K562 (cell line): Measurements from ENCODE around the gene TMPRSS6. TPM values are rescaled to one million over a fixed set of nuclear protein-coding genes. Genes with fewer than 3 reads are reported as not detected.

Source experiments
- ATAC-seq: fragments of 200-7000 bp; cut with Tn5 transposase; 3 replicates; pipeline ENCODE4 v1.9.1; 2020; ENCODE audit warnings: moderate library complexity
- BruUV-seq: library from RNA; stranded (reverse); fragments of 400-500 nt; replicated peaks from 2 replicates; lab custom pipeline; 2021; lab: Mats Ljungman, UMichigan
- CTCF ChIA-PET: fragments of 300-600 bp; formaldehyde crosslinking; extraction: SDS; loops from one replicate; lab custom pipeline; 2021; ENCODE audit warnings: low intra/inter-chr PET ratio; lab: Yijun Ruan, JAX
- POLR2A ChIA-PET: fragments of 300-600, 350-650 bp; sonication (Branson Sonifier 250); formaldehyde crosslinking; extraction: SDS; loops from one replicate; lab custom pipeline; 2021; ENCODE audit warnings: antibody characterized with exemption, inconsistent platforms; lab: Yijun Ruan, JAX
- DNase-seq, 4 experiments: peaks; one replicate each; pipeline versions ENCODE4 v3.0.0 to v3.0.0-alpha.2; 2011 to 2018; ENCODE audit warnings: low spot score in 3 of 4, mixed read lengths in 3 of 4; ENCODE audit errors: extremely low read depth in 1 of 4
- FAIRE-seq: peaks from 2 replicates; lab custom pipeline; 2011; peaks lifted over from hg19 to GRCh38; lab: Jason Lieb, UNC
- H2AFZ ChIP-seq: 2 replicates; pipeline ENCODE4 v1.6.0; 2011; ENCODE audit warnings: low read depth, low read length, control low read depth, inconsistent platforms
- H3K27ac ChIP-seq: fragments of 200-600 bp; 3 replicates; pipeline ENCODE4 v1.8.0; 2011; ENCODE audit warnings: low read depth, mild to moderate bottlenecking, control low read depth, inconsistent platforms, low read length, moderate library complexity, mixed read lengths; ENCODE audit errors: extremely low read depth
- H3K27me3 ChIP-seq, 2 experiments: fragments of 300-600 bp in 1 of 2; 2 replicates in 1 of 2; 3 replicates in 1 of 2; pipeline versions ENCODE4 v1.6.0 to v1.8.0; 2011; ENCODE audit warnings: inconsistent platforms in 2 of 2, low read length in 2 of 2, mild to moderate bottlenecking in 1 of 2, mixed read lengths in 1 of 2, moderate library complexity in 1 of 2; ENCODE audit not compliant: control insufficient read depth in 2 of 2, insufficient read depth in 2 of 2
- H3K36me3 ChIP-seq: fragments of 300-600 bp; 3 replicates; pipeline ENCODE4 v1.8.0; 2011; ENCODE audit warnings: mild to moderate bottlenecking, low read length, inconsistent platforms; ENCODE audit not compliant: control insufficient read depth, insufficient read depth
- H3K4me1 ChIP-seq, 2 experiments: fragments of 200-600 bp in 1 of 2; replicated peaks in 1 of 2; 2 replicates in 1 of 2; 3 replicates in 1 of 2; pipeline versions ENCODE4 v1.5.1 to v1.8.0; 2011; ENCODE audit warnings: inconsistent platforms in 2 of 2, low read length in 2 of 2, mild to moderate bottlenecking in 1 of 2, mixed read lengths in 1 of 2, moderate library complexity in 1 of 2; ENCODE audit not compliant: control insufficient read depth in 2 of 2, insufficient read depth in 2 of 2
- H3K4me2 ChIP-seq: 2 replicates; pipeline ENCODE4 v1.6.1; 2011; ENCODE audit warnings: low read length, control low read depth, inconsistent platforms, mixed read lengths; ENCODE audit not compliant: insufficient read depth
- H3K4me3 ChIP-seq: fragments of 200-600 bp; sonication (generic), shearing (Covaris generic); 2 replicates; pipeline ENCODE4 v1.5.1; 2016; ENCODE audit warnings: control low read depth, inconsistent platforms
- H3K79me2 ChIP-seq: fragments of 200-600 bp; 3 replicates; pipeline ENCODE4 v1.8.0; 2011; ENCODE audit warnings: low read length, inconsistent platforms; ENCODE audit not compliant: control insufficient read depth, insufficient read depth
- H3K9ac ChIP-seq, 2 experiments: 2 replicates each; pipeline versions ENCODE4 v1.6.0 to v1.6.1; 2011; ENCODE audit warnings: low read depth in 2 of 2, low read length in 2 of 2, control low read depth in 1 of 2, inconsistent platforms in 1 of 2, mild to moderate bottlenecking in 1 of 2, mixed read lengths in 1 of 2; ENCODE audit not compliant: insufficient read depth in 1 of 2
- H3K9me1 ChIP-seq: one replicate; pipeline ENCODE4 v1.6.0; 2011; ENCODE audit warnings: inconsistent platforms, mild to moderate bottlenecking, low read length, moderate library complexity; ENCODE audit not compliant: control insufficient read depth, insufficient read depth
- H3K9me3 ChIP-seq: replicated peaks from 2 replicates; pipeline ENCODE4 v1.5.1; 2011; ENCODE audit warnings: low read depth, low read length, inconsistent platforms; ENCODE audit not compliant: control insufficient read depth, insufficient read depth
- H4K20me1 ChIP-seq: replicated peaks from 2 replicates; pipeline ENCODE4 v1.6.1; 2011; ENCODE audit warnings: low read length, inconsistent platforms, mixed read lengths; ENCODE audit not compliant: control insufficient read depth, insufficient read depth
- ARNT ChIP-seq, 2 experiments: fragments of 450-650 bp; IDR thresholded peaks; 2 replicates each; pipeline ENCODE4 v1.6.1; 2016; ENCODE audit warnings: mild to moderate bottlenecking in 1 of 2
- CBX8 ChIP-seq: fragments of 200-600 bp; sonication (generic); IDR thresholded peaks from 2 replicates; pipeline ENCODE4 v1.6.1; 2012; ENCODE audit warnings: borderline replicate concordance, mixed run types, low read depth, mild to moderate bottlenecking, moderate library complexity, mixed read lengths, low read length, control low read depth, inconsistent platforms; ENCODE audit not compliant: poor library complexity, severe bottlenecking; ENCODE audit errors: extremely low read depth
- MBD1 ChIP-seq: fragments of 250-450 bp; sonication (Bioruptor Pico); IDR thresholded peaks from 2 replicates; pipeline ENCODE4 v1.8.0; 2022; ENCODE audit warnings: inconsistent platforms
- ZBTB11 ChIP-seq, 3 experiments: fragments of 200-800 bp in 1 of 3; fragments of 250-450 bp in 1 of 3; fragments of 450-650 bp in 1 of 3; sonication (Bioruptor Pico) in 1 of 3; sonication (Bioruptor generic) in 1 of 3; formaldehyde crosslinking in 1 of 3; IDR thresholded peaks; 2 replicates each; pipeline versions ENCODE4 v1.6.1 to v1.8.0; 2016 to 2022; ENCODE audit warnings: mild to moderate bottlenecking in 2 of 3, missing genetic modification characterization in 2 of 3, missing compliant biosample characterization in 1 of 3, moderate library complexity in 1 of 3
- ZNF324 ChIP-seq: fragments of 250-450 bp; sonication (Bioruptor Pico); IDR thresholded peaks from 2 replicates; pipeline ENCODE4 v1.4.0; 2020; ENCODE audit warnings: mild to moderate bottlenecking
- ZNF354B ChIP-seq: fragments of 250-450 bp; sonication (Bioruptor Pico); IDR thresholded peaks from 2 replicates; pipeline ENCODE4 v1.4.0; 2020
- ZNF41 ChIP-seq: fragments of 250-450 bp; sonication (Bioruptor Pico); conservative IDR thresholded peaks from 2 replicates; pipeline ENCODE4 v1.4.0; 2020; ENCODE audit warnings: mild to moderate bottlenecking
- WGBS: fragments of 100-300 bp; shearing (Covaris generic); methylation state at CpG from one replicate; pipeline ENCODE4 v1.1.6; 2016; ENCODE audit warnings: low coverage, mixed read lengths; ENCODE audit not compliant: insufficient coverage; ENCODE audit errors: missing lambda C conversion rate; 5-methylcytosine and 5-hydroxymethylcytosine counted together
- in situ Hi-C: fragments of 300-500 bp; cut with MboI; formaldehyde crosslinking; loops from 4 replicates; pipeline ENCODE4 v1.15.0; 2018; ENCODE audit warnings: inconsistent platforms, mixed read lengths
- intact Hi-C: fragments of 100-400 bp; cut with micrococcal nuclease; formaldehyde crosslinking; loops from 2 replicates; pipeline ENCODE4 v1.14.2; 2022
- polyA plus RNA-seq, 8 experiments: library from polyadenylated mRNA; depleted of rRNA in 4 of 8; stranded (reverse) in 5 of 8; unstranded in 3 of 8; fragments of >200 nt; fragmentation: Nextera tagmentation in 2 of 8; fragmentation: Illumina TruSeq in 1 of 8; extraction: Ambion mirVana in 2 of 8; extraction: Trizol in 1 of 8; gene quantifications; 2 replicates each; pipeline versions ENCODE4 v1.2.1 to v1.2.3, GENCODE V29; 2011 to 2014; ENCODE audit warnings: inconsistent platforms in 1 of 8, missing spikeins in 1 of 8
- total RNA-seq, 7 experiments: library from RNA; depleted of rRNA in 6 of 7; stranded (reverse); fragments of >200 nt in 6 of 7; fragmentation: Illumina TruSeq in 2 of 7; extraction: Trizol in 2 of 7; gene quantifications; 2 replicates each; pipeline versions ENCODE4 v1.2.1 to v1.2.3, GENCODE V29; 2011 to 2021; ENCODE audit warnings: low replicate concordance in 1 of 7

TMPRSS6 gene
- total and polyA plus RNA-seq, 9 of the 15 experiments (the other 6 are each of a cell fraction or from before 2014, with no cell fraction given), result 0.03 TPM; not detected in 8

GRCh38 chr22:37080838-37081237 is 28.7 kb downstream of the TMPRSS6 start:
- FAIRE-seq, result no peak
- Histone ChIP-seq H3K9ac (no peak overlapping the region), H3K9me1 (peaks cover 4% of the 10 kb centered on the region), H2AFZ (no peak overlapping the region), H3K4me1 (peaks cover 0 to 4% of the 10 kb centered on the region in 2 experiments; a peak in 1 of 5 replicates), H3K27me3 (peaks cover 0 to 52% of the 10 kb centered on the region in 2 experiments; a peak in 2 of 5 replicates), H3K27ac (no peak overlapping the region), H3K4me2 (no peak overlapping the region), H4K20me1 (0 out of 2 replicates have a peak, but pooled peaks cover 9% of the 10 kb centered on the region), H3K4me3 (no peak overlapping the region), H3K79me2 (no peaks in the 10 kb centered on the region), H3K9me3 (no peaks in the 10 kb centered on the region), H3K36me3 (no peaks in the 10 kb centered on the region)
- POLR2A ChIA-PET, result interaction anchor here (0.7 to 0.8 kb wide), 3 partner anchors 10 to 429 kb away, joined by 3 read pairs; partner anchors contain the start of gene TMPRSS6
- 5% methylated on average over 9 of the region's 12 CpGs for WGBS
- no TSS peak for BruUV-seq
- in situ Hi-C loops (no loop called here), intact Hi-C loops (no loop called here)
- no peak for DNase-seq
- ATAC-seq, result no peak
- CTCF ChIA-PET, result no interaction called here
- no peak for TF ChIP-seq CBX8
- no peak for TF ChIP-seq ARNT (IDR thresholded peaks at IDR 0.05)
- TF ChIP-seq ZNF354B (CRISPR knock-in tag), result no peak

- no TSS peak for BruUV-seq
- in situ Hi-C loops, result no loop called here
- H3K4me1 ChIP-seq, result peaks cover 0 to 4% of the 10 kb centered on the region in 2 experiments; a peak in 1 of 5 replicates
- CTCF ChIA-PET, result no interaction called here
- no peak overlapping the region for H3K27ac ChIP-seq
- ATAC-seq (no peak), FAIRE-seq (no peak), DNase-seq (no peak)
- H2AFZ ChIP-seq, result no peak overlapping the region
- WGBS, result 13% methylated on average over 6 of the region's 6 CpGs
- H3K27me3 ChIP-seq, result peaks cover 0 to 52% of the 10 kb centered on the region in 2 experiments; a peak in 2 of 5 replicates
- H3K4me2 ChIP-seq, result no peak overlapping the region
- H3K9me3 ChIP-seq, result no peaks in the 10 kb centered on the region
- 0 out of 2 replicates have a peak, but pooled peaks cover 9% of the 10 kb centered on the region for H4K20me1 ChIP-seq
- peaks cover 4% of the 10 kb centered on the region for H3K9me1 ChIP-seq
- no peak overlapping the region for H3K9ac ChIP-seq
- no peaks in the 10 kb centered on the region for H3K79me2 ChIP-seq
- no peak overlapping the region for H3K4me3 ChIP-seq
- no peaks in the 10 kb centered on the region for H3K36me3 ChIP-seq
- intact Hi-C loops, result no loop called here
- POLR2A ChIA-PET, result interaction anchor here (0.7 kb wide), 1 partner anchor 429 kb away, joined by 3 read pairs; no protein-coding TSS in a partner anchor
- TF ChIP-seq ZBTB11 (CRISPR knock-in tag; IDR thresholded peaks at IDR 0.05) (no peak), ZNF41 (CRISPR knock-in tag) (no peak), MBD1 (no peak), ZNF324 (CRISPR knock-in tag) (no peak)
Observed at GRCh38 chr22:37080438-37080837, 29.1 kb downstream of the TMPRSS6 start.
